ENCODE measurements around the gene ARID1B.

DNA sequence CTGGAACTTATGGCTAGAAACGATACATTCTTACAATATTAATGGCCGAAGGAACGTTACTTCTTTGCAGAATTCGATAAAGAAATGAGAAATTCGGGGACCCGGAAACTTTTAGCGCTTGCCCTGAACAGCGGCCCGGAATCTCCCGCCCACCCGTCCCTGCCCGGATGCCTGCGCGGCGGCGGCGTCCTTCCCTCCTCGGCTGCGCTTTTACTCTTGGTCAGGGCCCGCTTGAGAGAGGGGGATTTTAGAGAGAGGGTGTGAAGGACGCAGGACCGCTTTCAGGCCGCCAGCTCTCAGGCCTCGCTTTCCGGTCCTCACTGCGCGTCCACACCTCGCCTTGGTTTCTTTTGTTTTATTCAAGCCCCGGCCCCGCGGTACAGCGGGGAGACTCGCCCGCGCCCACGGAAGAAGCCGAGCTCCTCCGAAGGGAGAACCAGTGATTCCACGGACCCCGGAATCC is 243.7 kb downstream of the ARID1B start:
- TF ChIP-seq, protein P1, sequence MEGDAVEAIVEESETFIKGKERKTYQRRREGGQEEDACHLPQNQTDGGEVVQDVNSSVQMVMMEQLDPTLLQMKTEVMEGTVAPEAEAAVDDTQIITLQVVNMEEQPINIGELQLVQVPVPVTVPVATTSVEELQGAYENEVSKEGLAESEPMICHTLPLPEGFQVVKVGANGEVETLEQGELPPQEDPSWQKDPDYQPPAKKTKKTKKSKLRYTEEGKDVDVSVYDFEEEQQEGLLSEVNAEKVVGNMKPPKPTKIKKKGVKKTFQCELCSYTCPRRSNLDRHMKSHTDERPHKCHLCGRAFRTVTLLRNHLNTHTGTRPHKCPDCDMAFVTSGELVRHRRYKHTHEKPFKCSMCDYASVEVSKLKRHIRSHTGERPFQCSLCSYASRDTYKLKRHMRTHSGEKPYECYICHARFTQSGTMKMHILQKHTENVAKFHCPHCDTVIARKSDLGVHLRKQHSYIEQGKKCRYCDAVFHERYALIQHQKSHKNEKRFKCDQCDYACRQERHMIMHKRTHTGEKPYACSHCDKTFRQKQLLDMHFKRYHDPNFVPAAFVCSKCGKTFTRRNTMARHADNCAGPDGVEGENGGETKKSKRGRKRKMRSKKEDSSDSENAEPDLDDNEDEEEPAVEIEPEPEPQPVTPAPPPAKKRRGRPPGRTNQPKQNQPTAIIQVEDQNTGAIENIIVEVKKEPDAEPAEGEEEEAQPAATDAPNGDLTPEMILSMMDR (IDR thresholded peaks at IDR 0.05) = no peak
- no peak for TF ChIP-seq POLR2A (IDR thresholded peaks at IDR 0.05)
